AG04449 (cell line): ENCODE data around the gene CHMP1A.
"Not testable (repeated sequence)": the region's sequence is repeated elsewhere in the genome, so short reads cannot be mapped to it uniquely, and the experiment has no call there.

ENCODE experiments used
- CTCF ChIA-PET: fragments of 350-600 bp; formaldehyde crosslinking; extraction: SDS; loops from one replicate; lab custom pipeline; 2021; ENCODE audit warnings: antibody characterized with exemption; lab: Yijun Ruan, JAX
- POLR2A ChIA-PET: fragments of 400-600, 350-600 bp; formaldehyde crosslinking; extraction: SDS; loops from one replicate; lab custom pipeline; 2020; ENCODE audit warnings: antibody characterized with exemption, inconsistent platforms; lab: Yijun Ruan, JAX
- DNase-seq: peaks from one replicate; pipeline ENCODE4 v3.0.0-alpha.2; 2010; ENCODE audit warnings: low read depth, low spot score
- H3K4me3 ChIP-seq: 2 replicates; pipeline ENCODE4 v1.5.1; 2011; ENCODE audit warnings: low read depth, mild to moderate bottlenecking, control low read depth, low read length
- CTCF ChIP-seq: IDR thresholded peaks from one replicate; pipeline ENCODE4 v1.5.1; 2011; ENCODE audit warnings: mild to moderate bottlenecking, moderate library complexity, low read length, control low read depth, inconsistent platforms; ENCODE audit not compliant: insufficient read depth; ENCODE audit errors: missing control alignments

Gene CHMP1A

GRCh38 chr16:89700649-89701424 is 43.3 kb upstream of the CHMP1A start:
- peak overlapping the region; percentile 83 for H3K4me3 ChIP-seq
- ChIA-PET CTCF (interaction anchor here (0.5 to 4.1 kb wide), 22 partner anchors 8 to 210 kb away, joined by 3 to 60 read pairs (median 4); partner anchors contain the start of genes CDK10, TCF25 and VPS9D1), POLR2A (interaction anchor here (1.1 to 1.6 kb wide), 4 partner anchors 12 to 59 kb away, joined by 3 to 8 read pairs (median 4); partner anchors contain the start of genes CDK10 and VPS9D1)
- peak; percentile 34 for TF ChIP-seq CTCF
- no peak for DNase-seq

- DNase-seq = peak; percentile 70
- CTCF ChIA-PET = interaction anchor here (0.5 to 4.1 kb wide), 28 partner anchors 8 to 248 kb away, joined by 3 to 60 read pairs (median 4); partner anchors contain the start of genes CDK10, DEF8, TCF25 and VPS9D1
- TF ChIP-seq CTCF = peak; percentile 76
- POLR2A ChIA-PET = interaction anchor here (1.1 to 1.6 kb wide), 4 partner anchors 12 to 58 kb away, joined by 3 to 8 read pairs (median 4); partner anchors contain the start of genes CDK10 and VPS9D1
- H3K4me3 ChIP-seq = peak overlapping the region; percentile 83
Observed at GRCh38 chr16:89700100-89700648, 42.7 kb upstream of the CHMP1A start.

GRCh38 chr16:89699629-89700099 is 42.2 kb upstream of the CHMP1A start:
- CTCF ChIA-PET = interaction anchor here (0.9 to 4.1 kb wide), 23 partner anchors 9 to 248 kb away, joined by 3 to 60 read pairs (median 5); partner anchors contain the start of genes CDK10, DEF8, TCF25 and VPS9D1
- H3K4me3 ChIP-seq, DNase-seq: not testable (repeated sequence)
- POLR2A ChIA-PET = interaction anchor here (1.1 to 1.6 kb wide), 3 partner anchors 13 to 58 kb away, joined by 3 to 8 read pairs (median 5); partner anchors contain the start of genes CDK10 and VPS9D1

- not testable (repeated sequence) for DNase-seq, H3K4me3 ChIP-seq
- ChIA-PET POLR2A (interaction anchor here (2.0 kb wide), 1 partner anchor 12 kb away, joined by 7 read pairs; the partner anchor contains the start of gene CDK10), CTCF (interaction anchor here (1.6 to 4.1 kb wide), 6 partner anchors 9 to 163 kb away, joined by 5 to 60 read pairs (median 22); partner anchors contain the start of gene CDK10)
Observed at GRCh38 chr16:89698717-89699116, 41.2 kb upstream of the CHMP1A start.

GRCh38 chr16:89697616-89698331 is 40.3 kb upstream of the CHMP1A start:
- H3K4me3 ChIP-seq = no peak overlapping the region
- no peak for DNase-seq
- ChIA-PET POLR2A (interaction anchor here (1.0 to 2.0 kb wide), 3 partner anchors 8 to 11 kb away, joined by 3 to 7 read pairs (median 3); partner anchors contain the start of gene CDK10), CTCF (interaction anchor here (1.6 to 4.1 kb wide), 2 partner anchors 11 to 96 kb away, joined by 5 to 46 read pairs; partner anchors contain the start of gene CDK10)
- no peak for TF ChIP-seq CTCF

GRCh38 chr16:89697161-89697615 is 39.7 kb upstream of the CHMP1A start:
- ChIA-PET CTCF (interaction anchor here (1.6 kb wide), 1 partner anchor 10 kb away, joined by 5 read pairs; the partner anchor contains the start of gene CDK10), POLR2A (interaction anchor here (1.0 to 2.0 kb wide), 3 partner anchors 9 to 11 kb away, joined by 3 to 7 read pairs (median 3); partner anchors contain the start of gene CDK10)

More at GRCh38 chr16:89697161-89697615, 39.7 kb upstream of the CHMP1A start:
- TF ChIP-seq CTCF = no peak
- no peak overlapping the region for H3K4me3 ChIP-seq
- DNase-seq = no peak
